Bronchial epithelial cell (primary cell): Measurements from ENCODE around the gene SLC6A19. TPM values are rescaled to one million over a fixed set of nuclear protein-coding genes. Genes with fewer than 3 reads are reported as not detected.
"Not testable (repeated sequence)": the region's sequence is repeated elsewhere in the genome, so short reads cannot be mapped to it uniquely, and the experiment has no call there.

Experiments used
- DNase-seq: peaks from one replicate; pipeline ENCODE4 v3.0.0-alpha.2; 2010; ENCODE audit warnings: low read depth
- FAIRE-seq: peaks from 2 replicates; lab custom pipeline; 2011; peaks lifted over from hg19 to GRCh38; lab: Jason Lieb, UNC
- H3K27me3 ChIP-seq: 2 replicates; pipeline ENCODE4 v1.5.1; 2011; ENCODE audit warnings: low read length; ENCODE audit not compliant: control insufficient read depth, insufficient read depth
- H3K36me3 ChIP-seq: 2 replicates; pipeline ENCODE4 v1.5.1; 2011; ENCODE audit warnings: low read length; ENCODE audit not compliant: control insufficient read depth, insufficient read depth
- H3K4me3 ChIP-seq: 2 replicates; pipeline ENCODE4 v1.5.1; 2011; ENCODE audit warnings: mild to moderate bottlenecking, low read depth, low read length, control low read depth
- total RNA-seq: library from RNA; depleted of rRNA; stranded (reverse); fragments of >200 nt; gene quantifications from 2 replicates; pipeline ENCODE4 v1.2.1, GENCODE V29; 2014
- TF ChIP-seq, protein P1 (sequence below): IDR thresholded peaks from 2 replicates; pipeline ENCODE4 v1.5.1; 2011; ENCODE audit warnings: mild to moderate bottlenecking, moderate library complexity, low read length, control low read depth, inconsistent platforms; ENCODE audit not compliant: insufficient read depth, severe bottlenecking

The SLC6A19 gene
- total RNA-seq, 1 donor from 2014 or later, result not detected

DNA sequence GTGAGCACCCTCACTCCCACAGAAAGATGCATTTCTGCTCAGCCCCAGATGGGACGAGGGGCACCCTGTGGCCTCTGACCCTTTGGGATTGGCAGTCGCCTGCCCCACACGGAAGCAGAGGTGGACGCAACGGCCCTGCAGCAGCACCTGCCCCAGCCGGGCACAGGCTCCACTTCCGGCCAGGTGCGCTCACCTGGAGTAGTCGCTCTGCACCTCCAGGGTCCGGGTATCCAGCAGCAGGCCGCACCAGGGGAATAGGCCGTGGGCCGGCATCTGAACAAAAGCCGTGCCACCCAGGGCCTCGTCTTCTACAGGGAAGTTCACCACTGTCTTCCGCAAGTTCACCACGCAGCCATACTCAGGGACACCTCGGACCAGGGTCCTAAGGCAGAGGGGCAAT lies 62.8 kb downstream of the SLC6A19 start:
- H3K36me3 ChIP-seq, result no peaks in the 10 kb centered on the region
- FAIRE-seq (no peak), DNase-seq (no peak)
- TF ChIP-seq, protein P1, sequence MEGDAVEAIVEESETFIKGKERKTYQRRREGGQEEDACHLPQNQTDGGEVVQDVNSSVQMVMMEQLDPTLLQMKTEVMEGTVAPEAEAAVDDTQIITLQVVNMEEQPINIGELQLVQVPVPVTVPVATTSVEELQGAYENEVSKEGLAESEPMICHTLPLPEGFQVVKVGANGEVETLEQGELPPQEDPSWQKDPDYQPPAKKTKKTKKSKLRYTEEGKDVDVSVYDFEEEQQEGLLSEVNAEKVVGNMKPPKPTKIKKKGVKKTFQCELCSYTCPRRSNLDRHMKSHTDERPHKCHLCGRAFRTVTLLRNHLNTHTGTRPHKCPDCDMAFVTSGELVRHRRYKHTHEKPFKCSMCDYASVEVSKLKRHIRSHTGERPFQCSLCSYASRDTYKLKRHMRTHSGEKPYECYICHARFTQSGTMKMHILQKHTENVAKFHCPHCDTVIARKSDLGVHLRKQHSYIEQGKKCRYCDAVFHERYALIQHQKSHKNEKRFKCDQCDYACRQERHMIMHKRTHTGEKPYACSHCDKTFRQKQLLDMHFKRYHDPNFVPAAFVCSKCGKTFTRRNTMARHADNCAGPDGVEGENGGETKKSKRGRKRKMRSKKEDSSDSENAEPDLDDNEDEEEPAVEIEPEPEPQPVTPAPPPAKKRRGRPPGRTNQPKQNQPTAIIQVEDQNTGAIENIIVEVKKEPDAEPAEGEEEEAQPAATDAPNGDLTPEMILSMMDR, result no peak
- no peaks in the 10 kb centered on the region for H3K27me3 ChIP-seq
- no peak overlapping the region for H3K4me3 ChIP-seq

DNA sequence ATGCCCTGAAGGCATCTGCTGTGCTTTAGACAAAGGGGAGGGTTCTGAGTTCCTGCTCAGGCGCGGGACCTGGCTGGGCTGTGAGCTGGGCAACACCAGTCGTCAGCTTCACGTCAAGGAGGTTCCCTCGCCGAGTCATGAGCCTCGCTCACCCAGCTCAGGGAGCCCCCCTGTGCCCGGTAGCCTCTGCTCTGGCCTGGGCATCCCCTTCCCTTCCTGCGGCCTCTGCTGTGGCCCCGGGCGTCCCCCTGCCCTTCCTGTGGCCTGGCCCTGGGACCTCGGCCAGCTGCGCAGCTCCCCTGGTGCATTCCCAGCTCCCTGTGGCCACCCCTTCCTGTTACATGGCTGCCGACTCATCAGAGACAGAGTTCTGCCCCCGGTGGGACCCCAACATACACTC lies 63.6 kb downstream of the SLC6A19 start:
- no peak for DNase-seq
- TF ChIP-seq, protein P1, result no peak
- H3K4me3 ChIP-seq, result no peak overlapping the region
- H3K27me3 ChIP-seq, result no peaks in the 10 kb centered on the region
- no peaks in the 10 kb centered on the region for H3K36me3 ChIP-seq
- no peak for FAIRE-seq

DNA sequence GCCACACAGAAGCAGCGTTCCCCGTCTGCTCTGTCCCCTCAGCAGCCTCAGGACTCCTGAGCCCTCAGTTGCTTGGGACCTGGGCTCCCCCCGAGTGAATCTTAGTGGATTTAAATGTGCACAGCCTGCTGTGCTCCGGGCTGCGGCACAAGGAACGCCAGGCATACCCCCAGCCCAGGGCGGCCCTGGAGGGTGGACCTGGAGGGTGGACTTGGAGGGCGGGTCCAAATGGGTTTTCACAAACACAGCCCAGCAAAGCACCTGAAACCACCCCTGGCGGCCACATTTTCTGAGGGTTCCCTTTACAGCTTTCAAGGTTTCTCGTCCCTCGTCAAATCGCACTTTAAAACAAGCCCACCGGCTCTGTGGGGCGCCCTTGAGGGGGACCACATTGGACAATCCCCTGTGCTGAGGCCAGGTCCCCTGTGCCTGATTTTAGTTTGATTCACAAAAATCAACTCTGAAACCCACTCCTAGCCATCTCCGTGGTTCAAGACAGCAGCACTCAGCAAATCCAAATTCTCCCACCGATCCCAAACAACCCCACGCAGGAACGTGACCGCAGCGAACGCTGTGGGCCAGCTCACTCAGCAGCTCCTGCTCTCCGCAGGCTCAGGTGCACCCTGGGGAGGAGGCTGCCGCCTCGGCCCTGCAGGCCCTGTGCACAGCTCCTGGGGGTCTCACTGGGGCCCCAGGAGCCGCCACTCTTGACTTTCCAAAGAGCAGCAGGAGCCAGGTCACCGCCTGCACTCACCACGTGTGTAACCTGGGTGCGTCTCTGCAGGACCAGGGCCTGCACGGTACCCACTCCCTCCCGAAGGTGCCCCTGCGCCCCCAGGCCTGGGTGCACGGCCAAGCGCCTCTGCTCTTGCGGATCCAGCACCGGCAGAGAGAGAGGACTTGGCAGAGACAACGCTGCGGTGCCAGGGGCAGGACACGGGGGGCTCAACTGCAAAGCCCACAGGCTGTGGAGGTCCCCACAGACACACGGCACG lies 64.4 kb downstream of the SLC6A19 start:
- Histone ChIP-seq H3K36me3 (no peaks in the 10 kb centered on the region), H3K4me3 (no peak overlapping the region), H3K27me3 (no peaks in the 10 kb centered on the region)
- no peak for DNase-seq
- TF ChIP-seq, protein P1, result no peak
- FAIRE-seq, result no peak

DNA sequence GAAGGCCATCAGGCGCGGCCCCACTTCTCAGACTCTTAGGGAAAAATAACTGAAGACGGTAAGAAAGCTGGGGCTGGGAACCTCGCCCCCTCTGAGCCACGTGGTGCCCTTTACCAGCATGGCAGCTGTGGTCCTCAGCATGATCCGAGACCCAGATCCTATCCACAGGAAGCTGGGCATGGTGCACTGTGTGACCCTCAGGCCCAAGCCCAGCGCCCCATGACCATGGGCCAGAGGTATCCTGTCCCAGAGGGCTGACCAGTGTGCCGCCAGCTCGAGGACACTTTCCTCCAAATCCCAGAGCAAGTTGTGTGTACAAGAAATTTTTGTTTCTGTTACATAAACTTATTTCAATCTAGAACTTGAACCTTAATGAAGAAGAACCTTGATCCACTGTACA lies 65.4 kb downstream of the SLC6A19 start:
- FAIRE-seq, result no peak
- Histone ChIP-seq H3K4me3 (no peak overlapping the region), H3K36me3 (no peaks in the 10 kb centered on the region), H3K27me3 (no peaks in the 10 kb centered on the region)
- TF ChIP-seq, protein P1, result no peak
- DNase-seq, result no peak

DNA sequence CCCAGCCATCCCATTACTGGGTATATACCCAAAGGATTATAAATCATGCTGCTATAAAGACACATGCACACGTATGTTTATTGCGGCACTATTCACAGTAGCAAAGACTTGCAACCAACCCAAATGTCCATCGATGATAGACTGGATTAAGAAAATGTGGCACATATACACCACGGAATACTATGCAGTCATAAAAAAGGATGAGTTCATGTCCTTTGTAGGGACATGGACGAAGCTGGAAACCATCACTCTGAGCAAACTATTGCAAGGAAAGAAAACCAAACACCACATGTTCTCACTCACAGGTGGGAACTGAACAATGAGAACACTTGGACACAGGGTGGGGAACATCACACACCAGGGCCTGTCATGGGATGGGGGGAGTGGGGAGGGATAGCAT lies 66.1 kb downstream of the SLC6A19 start:
- not testable (repeated sequence) for DNase-seq, H3K4me3 ChIP-seq, FAIRE-seq, H3K36me3 ChIP-seq, H3K27me3 ChIP-seq

DNA sequence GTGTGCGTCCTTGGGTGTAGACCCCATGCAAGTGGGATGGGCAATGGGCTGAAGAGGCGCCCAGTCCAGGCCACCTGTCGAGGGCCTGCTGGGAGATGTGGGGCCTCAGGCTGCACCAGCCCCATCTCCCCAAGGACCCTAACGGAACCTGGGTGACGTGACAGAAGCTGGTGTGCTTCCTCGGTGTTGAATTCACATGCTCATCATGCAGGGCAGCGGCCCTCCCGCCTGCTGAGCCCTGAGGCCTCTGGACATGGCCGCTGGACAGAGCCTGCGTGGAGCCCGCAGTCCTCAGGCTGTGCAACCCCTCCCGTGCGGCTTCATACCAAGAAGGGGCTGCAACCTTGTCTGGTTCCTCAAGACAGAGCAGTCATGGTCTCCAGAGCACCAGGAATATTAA lies 66.7 kb downstream of the SLC6A19 start:
- TF ChIP-seq, protein P1, result no peak
- DNase-seq, result no peak
- Histone ChIP-seq H3K36me3 (no peaks in the 10 kb centered on the region), H3K4me3 (no peak overlapping the region), H3K27me3 (no peaks in the 10 kb centered on the region)
- no peak for FAIRE-seq
